GM13976 (cell line): ENCODE results near the gene C17orf113.

Experiments used
- DNase-seq: peaks from one replicate; pipeline ENCODE4 v3.0.0; 2012; ENCODE audit warnings: low spot score
- in situ Hi-C: fragments of 300-500 bp; cut with MboI; formaldehyde crosslinking; loops from one replicate; pipeline ENCODE4 v1.12.0; 2022; ENCODE audit warnings: low sequenced_read_pairs, mixed read lengths, inconsistent platforms; ENCODE audit not compliant: unreplicated experiment
- TF ChIP-seq, protein P1 (sequence below): IDR thresholded peaks from 2 replicates; pipeline ENCODE4 v1.5.1; 2012; ENCODE audit warnings: borderline replicate concordance, mild to moderate bottlenecking; ENCODE audit not compliant: insufficient read depth; ENCODE audit errors: extremely low read depth, missing control alignments, control extremely low read depth

Gene C17orf113

DNA sequence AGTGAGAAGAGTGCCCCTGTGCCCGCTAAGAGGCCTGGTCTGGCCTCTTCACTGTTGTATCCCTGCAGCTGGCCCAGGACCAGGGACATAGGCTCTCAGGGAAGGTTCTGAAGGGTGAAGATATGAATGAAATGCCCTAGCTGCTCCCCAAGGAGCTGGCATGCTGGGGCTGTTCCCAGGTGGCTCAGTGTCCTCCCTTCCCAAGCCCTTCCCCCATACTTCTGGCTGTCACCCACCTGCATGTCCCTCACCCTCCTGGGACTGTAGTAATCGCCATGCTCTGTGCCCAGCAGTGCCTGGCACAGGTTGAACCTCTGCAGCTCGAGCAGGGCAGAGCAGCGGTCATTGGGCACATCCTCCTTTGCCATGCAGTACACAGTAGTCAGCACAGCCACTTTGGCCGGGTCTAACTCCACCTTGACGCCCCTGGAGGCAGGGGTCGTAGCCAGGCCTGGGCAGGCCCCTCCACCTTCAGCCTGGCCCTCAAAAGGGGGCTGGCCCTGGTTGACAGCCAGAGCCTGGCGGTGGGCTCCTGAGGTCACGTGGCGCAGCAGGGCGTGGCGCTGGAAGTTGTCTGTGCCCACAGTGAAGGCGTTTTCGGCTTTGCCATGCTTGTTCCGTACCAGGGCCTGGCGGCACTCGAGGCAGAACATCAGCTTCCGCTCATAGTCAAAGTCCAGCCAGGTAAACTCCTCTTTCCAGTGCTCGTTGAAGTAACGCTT is 7.6 kb downstream of the C17orf113 start:
- TF ChIP-seq, protein P1, sequence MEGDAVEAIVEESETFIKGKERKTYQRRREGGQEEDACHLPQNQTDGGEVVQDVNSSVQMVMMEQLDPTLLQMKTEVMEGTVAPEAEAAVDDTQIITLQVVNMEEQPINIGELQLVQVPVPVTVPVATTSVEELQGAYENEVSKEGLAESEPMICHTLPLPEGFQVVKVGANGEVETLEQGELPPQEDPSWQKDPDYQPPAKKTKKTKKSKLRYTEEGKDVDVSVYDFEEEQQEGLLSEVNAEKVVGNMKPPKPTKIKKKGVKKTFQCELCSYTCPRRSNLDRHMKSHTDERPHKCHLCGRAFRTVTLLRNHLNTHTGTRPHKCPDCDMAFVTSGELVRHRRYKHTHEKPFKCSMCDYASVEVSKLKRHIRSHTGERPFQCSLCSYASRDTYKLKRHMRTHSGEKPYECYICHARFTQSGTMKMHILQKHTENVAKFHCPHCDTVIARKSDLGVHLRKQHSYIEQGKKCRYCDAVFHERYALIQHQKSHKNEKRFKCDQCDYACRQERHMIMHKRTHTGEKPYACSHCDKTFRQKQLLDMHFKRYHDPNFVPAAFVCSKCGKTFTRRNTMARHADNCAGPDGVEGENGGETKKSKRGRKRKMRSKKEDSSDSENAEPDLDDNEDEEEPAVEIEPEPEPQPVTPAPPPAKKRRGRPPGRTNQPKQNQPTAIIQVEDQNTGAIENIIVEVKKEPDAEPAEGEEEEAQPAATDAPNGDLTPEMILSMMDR = no peak
- in situ Hi-C loops = no loop called here
- DNase-seq = no peak

DNA sequence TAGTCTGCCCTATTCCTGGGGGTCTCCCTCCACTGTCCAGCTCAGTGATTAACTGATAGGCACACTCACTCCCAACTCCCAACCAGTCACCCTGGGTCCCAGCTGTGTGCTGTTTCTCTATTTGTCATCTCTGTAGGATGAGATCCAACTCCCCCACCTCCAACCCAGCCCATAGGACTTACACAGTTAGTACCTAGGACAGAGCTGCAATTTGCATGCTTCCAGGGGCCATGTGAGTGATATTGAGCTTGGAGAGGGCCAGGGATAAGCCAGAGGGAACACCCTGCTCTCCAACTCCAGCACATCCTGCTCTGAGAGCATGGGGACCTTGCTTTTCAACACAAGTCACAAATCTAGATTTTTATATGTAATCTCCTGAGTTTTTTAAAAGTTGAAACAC is 8.8 kb downstream of the C17orf113 start:
- TF ChIP-seq, protein P1 = no peak
- no peak for DNase-seq
- in situ Hi-C loops = no loop called here

DNA sequence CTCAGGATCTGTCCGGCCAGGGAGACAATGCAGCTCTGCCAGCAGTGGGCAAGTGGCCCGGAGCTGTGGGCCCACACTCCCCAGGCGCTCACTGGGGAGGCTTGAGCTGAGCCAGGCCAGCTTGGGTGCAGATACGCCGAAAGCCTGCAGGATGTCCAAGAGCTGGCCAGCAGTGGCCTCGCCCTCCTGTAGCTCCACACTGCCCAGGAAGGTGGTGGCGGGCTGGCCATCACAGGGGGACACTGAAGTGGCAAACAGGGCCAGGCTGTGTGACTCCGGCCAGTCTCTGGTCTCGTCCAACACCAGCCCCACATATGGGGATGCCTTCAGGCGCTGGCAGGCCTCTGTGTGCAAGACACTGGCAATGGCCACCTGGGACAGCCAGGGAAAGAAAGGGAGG is 9.6 kb downstream of the C17orf113 start:
- TF ChIP-seq, protein P1 = no peak
- in situ Hi-C loops = no loop called here
- DNase-seq = no peak

DNA sequence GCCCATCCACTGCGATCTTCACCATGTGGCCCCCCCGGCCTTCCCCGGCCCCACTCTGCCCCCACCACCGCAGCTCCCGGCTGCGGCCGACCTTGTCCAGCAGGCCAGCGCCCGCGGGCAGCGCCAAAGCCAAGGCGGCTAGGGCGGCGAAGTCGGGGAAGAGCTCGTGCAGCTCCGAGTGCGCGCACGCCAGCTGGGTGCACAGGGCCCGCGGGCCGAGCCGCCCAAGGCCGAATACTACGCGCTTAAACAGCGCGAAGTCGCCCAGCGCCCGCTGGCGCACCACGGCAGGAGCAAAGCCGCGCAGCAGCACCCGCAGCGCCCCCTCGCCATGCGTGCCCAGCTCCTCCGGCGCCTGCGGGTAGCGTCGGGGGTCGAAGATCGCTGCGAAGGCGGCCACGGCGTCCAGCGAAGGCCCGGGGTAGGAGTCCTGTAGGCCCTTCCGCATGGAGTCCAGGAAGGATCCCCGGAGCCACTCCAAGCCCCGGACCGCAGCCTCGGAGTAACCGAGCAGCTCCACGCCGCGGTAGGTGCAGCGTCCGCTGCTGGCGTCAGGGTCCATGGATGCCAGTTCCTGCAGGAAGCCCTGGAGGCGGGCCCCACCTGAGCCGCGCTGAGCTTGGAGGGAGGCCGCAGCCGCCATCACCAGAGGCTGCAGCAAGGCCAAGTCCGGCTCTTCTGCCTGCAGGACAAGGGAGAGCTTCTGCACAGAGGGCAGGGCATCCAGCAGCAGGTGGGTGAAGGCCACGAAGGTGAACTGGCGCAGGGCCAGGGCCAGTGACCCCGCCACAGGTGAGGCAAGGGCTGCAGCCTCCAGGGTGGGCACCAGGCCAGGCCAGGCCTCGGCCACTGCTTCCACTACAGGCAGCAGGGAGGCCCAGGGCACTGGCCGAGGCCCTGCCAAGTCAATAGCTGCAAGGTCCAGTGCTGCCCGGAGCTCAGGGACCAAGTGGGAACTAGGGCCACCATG is 10.3 kb downstream of the C17orf113 start:
- no peak for DNase-seq
- in situ Hi-C loops = no loop called here
- TF ChIP-seq, protein P1 = no peak

DNA sequence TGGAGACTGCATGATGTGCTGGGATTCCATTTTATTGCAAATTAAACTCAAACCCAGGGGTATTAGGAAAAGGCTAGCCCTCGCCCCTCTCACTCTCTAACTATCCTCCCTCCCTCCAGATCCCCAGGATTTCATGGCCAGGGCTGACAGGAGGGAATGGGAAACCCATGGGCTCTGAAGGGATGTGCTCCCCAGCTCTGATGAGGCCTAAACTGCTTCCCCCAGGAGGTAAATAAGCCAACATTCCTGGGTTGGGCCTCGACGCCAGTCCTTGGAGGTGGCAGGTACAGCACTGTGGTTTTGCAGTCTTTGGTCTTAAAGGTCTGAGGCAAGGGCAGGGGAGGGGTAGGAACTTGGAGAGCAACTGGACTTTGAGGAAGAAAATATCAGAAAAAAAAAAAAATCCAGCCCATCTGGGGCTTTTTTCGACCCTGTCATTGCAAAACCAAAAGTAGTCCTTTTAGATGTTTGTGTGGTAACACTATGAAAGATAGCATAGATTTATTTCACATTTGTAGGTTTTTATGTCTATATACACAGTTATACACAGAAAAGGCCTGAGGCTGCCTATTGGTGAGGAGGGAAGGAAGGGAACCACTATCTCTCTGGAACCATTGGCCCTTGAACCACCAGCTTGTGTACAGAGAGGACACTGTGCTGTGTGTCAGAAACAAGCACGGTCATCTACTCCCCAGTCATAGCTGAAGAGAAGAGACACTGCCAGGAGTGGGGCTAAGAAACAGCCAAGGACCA is 12.0 kb downstream of the C17orf113 start:
- TF ChIP-seq, protein P1 = no peak
- in situ Hi-C loops = no loop called here
- DNase-seq = peak; percentile 69

DNA sequence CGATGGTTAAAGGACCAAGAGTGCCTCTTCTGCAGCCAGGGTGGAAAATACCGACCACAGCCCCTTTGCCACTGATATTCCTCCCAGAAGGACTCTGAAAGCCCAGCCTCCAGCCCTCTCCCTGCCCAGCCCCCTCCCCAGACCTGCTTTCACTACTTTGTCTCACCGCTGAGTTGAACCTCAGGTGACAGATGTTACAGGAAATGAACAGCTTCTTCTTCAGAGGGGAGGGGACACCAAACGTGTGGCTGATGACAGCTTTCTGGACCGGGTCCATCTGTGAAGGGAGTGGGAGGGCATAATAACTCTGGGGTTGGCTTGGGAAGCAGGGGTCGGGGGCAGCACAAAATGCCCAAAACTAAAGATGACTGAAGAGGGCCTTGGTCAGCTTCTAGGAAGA is 16.3 kb downstream of the C17orf113 start:
- TF ChIP-seq, protein P1 = no peak
- in situ Hi-C loops = no loop called here
- no peak for DNase-seq
